Measurements from ENCODE around the gene VCAN.

GRCh38 chr5:83422284-83422683, 49.3 kb upstream of the VCAN start:
- TF ChIP-seq EP300 (IDR thresholded peaks at IDR 0.05): no peak
- TF ChIP-seq POLR2A (IDR thresholded peaks at IDR 0.05; ENCODE audit: low read depth): no peak
- TF ChIP-seq CTCF (IDR thresholded peaks at IDR 0.05): no peak
